ENCODE data around the gene PRKAG3. TPM values are rescaled to one million over a fixed set of nuclear protein-coding genes. Genes with fewer than 3 reads are reported as not detected.

Gene PRKAG3
- total and polyA plus RNA-seq, 2 experiments from 2014 or later: 0.17 TPM; not detected in 1

GRCh38 chr2:218860950-218861381, 29.4 kb upstream of the PRKAG3 start:
- Histone ChIP-seq H3K4me1 (ENCODE audit: low read depth) (peaks cover 7% of the 10 kb centered on the region), H3K36me3 (no peaks in the 10 kb centered on the region), H3K27ac (no peak overlapping the region), H3K9me3 (ENCODE audit: low read depth) (no peaks in the 10 kb centered on the region), H3K27me3 (peaks cover 98% of the 10 kb centered on the region), H3K4me3 (no peak overlapping the region)
- no peak for TF ChIP-seq CTCF (IDR thresholded peaks at IDR 0.05; ENCODE audit: low read depth, low read length)
- DNase-seq (ENCODE audit: low read depth in 1 of 2, low spot score in 1 of 2): peak; percentile 85 to 93

- Histone ChIP-seq H3K4me3 (peak overlapping the region; percentile 31), H3K36me3 (no peaks in the 10 kb centered on the region), H3K4me1 (ENCODE audit: low read depth) (peaks cover 7% of the 10 kb centered on the region), H3K27me3 (peaks cover 98% of the 10 kb centered on the region), H3K27ac (no peak overlapping the region), H3K9me3 (ENCODE audit: low read depth) (no peaks in the 10 kb centered on the region)
- no peak for DNase-seq (ENCODE audit: low read depth in 1 of 2, low spot score in 1 of 2)
- TF ChIP-seq CTCF (IDR thresholded peaks at IDR 0.05; ENCODE audit: low read depth, low read length): no peak
These were observed 28.6 kb upstream of the PRKAG3 start for GRCh38 chr2:218859988-218860831.

GRCh38 chr2:218859556-218859987, 28.0 kb upstream of the PRKAG3 start, which contains the start of gene WNT6:
Gene WNT6 (plus strand): TSS chr2:218859805. CDS start chr2:218860038, 233 bp downstream.
- DNase-seq (ENCODE audit: low read depth in 1 of 2, low spot score in 1 of 2): peak in 1 of 2 donors; percentile 65
- no peak for TF ChIP-seq CTCF (IDR thresholded peaks at IDR 0.05; ENCODE audit: low read depth, low read length)
- Histone ChIP-seq H3K27me3 (peaks cover 98% of the 10 kb centered on the region), H3K4me3 (peak within 1 kb of the TSS; percentile 31), H3K36me3 (no peaks in the 10 kb centered on the region), H3K4me1 (ENCODE audit: low read depth) (peaks cover 7% of the 10 kb centered on the region), H3K9me3 (ENCODE audit: low read depth) (no peaks in the 10 kb centered on the region), H3K27ac (no peak within 1 kb of the TSS)

GRCh38 chr2:218858671-218859555, 27.3 kb upstream of the PRKAG3 start:
- no peak for TF ChIP-seq CTCF (IDR thresholded peaks at IDR 0.05; ENCODE audit: low read depth, low read length)
- H3K9me3 ChIP-seq (ENCODE audit: low read depth): no peaks in the 10 kb centered on the region
- peaks cover 7% of the 10 kb centered on the region for H3K4me1 ChIP-seq (ENCODE audit: low read depth)
- H3K4me3 ChIP-seq: peak overlapping the region; percentile 31
- no peak overlapping the region for H3K27ac ChIP-seq
- DNase-seq (ENCODE audit: low read depth in 1 of 2, low spot score in 1 of 2): no peak
- peaks cover 98% of the 10 kb centered on the region for H3K27me3 ChIP-seq
- H3K36me3 ChIP-seq: no peaks in the 10 kb centered on the region

GRCh38 chr2:218858138-218858445, 26.5 kb upstream of the PRKAG3 start:
- Histone ChIP-seq H3K36me3 (no peaks in the 10 kb centered on the region), H3K27me3 (peaks cover 98% of the 10 kb centered on the region), H3K9me3 (ENCODE audit: low read depth) (no peaks in the 10 kb centered on the region), H3K4me3 (no peak overlapping the region), H3K27ac (no peak overlapping the region), H3K4me1 (ENCODE audit: low read depth) (peaks cover 7% of the 10 kb centered on the region)
- TF ChIP-seq CTCF (IDR thresholded peaks at IDR 0.05; ENCODE audit: low read depth, low read length): no peak
- DNase-seq (ENCODE audit: low read depth in 1 of 2, low spot score in 1 of 2): no peak
